Ascending aorta (tissue), 2 donors: ENCODE data around the gene UTP25. TPM values are rescaled to one million over a fixed set of nuclear protein-coding genes. Genes with fewer than 3 reads are reported as not detected.
"Not testable (repeated sequence)": the region's sequence is repeated elsewhere in the genome, so short reads cannot be mapped to it uniquely, and the experiment has no call there.

Experiments used
- DNase-seq, 2 donors: peaks; one replicate each; pipeline ENCODE4 v3.0.0-alpha.2; 2019; ENCODE audit warnings: low spot score in 2 of 2
- H3K27ac ChIP-seq, 2 donors: fragments of 200-600 bp; sonication (generic); one replicate each; pipeline ENCODE4 v1.5.1; 2016 to 2017; ENCODE audit warnings: mild to moderate bottlenecking in 1 of 2
- H3K27me3 ChIP-seq: fragments of 200-600 bp; sonication (generic); one replicate; pipeline ENCODE4 v1.5.1; 2017
- H3K36me3 ChIP-seq, 2 donors: fragments of 200-600 bp; sonication (generic); one replicate each; pipeline ENCODE4 v1.5.1; 2016
- H3K4me1 ChIP-seq, 2 donors: fragments of 200-600 bp; sonication (generic); one replicate each; pipeline ENCODE4 v1.5.1; 2016 to 2017; ENCODE audit warnings: mild to moderate bottlenecking in 1 of 2
- H3K4me3 ChIP-seq, 2 donors: fragments of 200-600 bp; sonication (generic); one replicate each; pipeline ENCODE4 v1.5.1; 2016 to 2017; ENCODE audit warnings: mild to moderate bottlenecking in 1 of 2
- H3K9me3 ChIP-seq, 2 donors: fragments of 200-600 bp; sonication (generic); one replicate each; pipeline ENCODE4 v1.5.1; 2016
- CTCF ChIP-seq, 3 experiments: fragments of 200-600 bp in 2 of 3; fragments of 450-650 bp in 1 of 3; sonication (generic) in 2 of 3; IDR thresholded peaks; one replicate each; pipeline ENCODE4 v1.5.1; 2016 to 2019; ENCODE audit warnings: antibody characterized with exemption in 3 of 3, mild to moderate bottlenecking in 1 of 3, moderate library complexity in 1 of 3
- intact Hi-C: fragments of 100-400 bp; cut with DNase I; formaldehyde crosslinking; loops from one replicate; pipeline ENCODE4 v1.15.1; 2023
- total RNA-seq: library from RNA; depleted of rRNA; stranded (reverse); fragments of >200 nt; gene quantifications from one replicate; pipeline ENCODE4 v1.1.0, GENCODE V29; 2016

Gene UTP25
- total RNA-seq, 1 donor from 2014 or later: 3.6 TPM

- H3K9me3 ChIP-seq: no peaks in the 10 kb centered on the region
- no peak overlapping the region for H3K27ac ChIP-seq
- H3K36me3 ChIP-seq: no peaks in the 10 kb centered on the region
- no peaks in the 10 kb centered on the region for H3K27me3 ChIP-seq
- no peak for DNase-seq
- intact Hi-C loops: no loop called here
- no peak for TF ChIP-seq CTCF (IDR thresholded peaks at IDR 0.05)
- no peak overlapping the region for H3K4me3 ChIP-seq
- no peaks in the 10 kb centered on the region for H3K4me1 ChIP-seq
Measured at GRCh38 chr1:209896346-209896745, 68.6 kb downstream of the UTP25 start.

- DNase-seq, H3K36me3 ChIP-seq, H3K9me3 ChIP-seq, H3K27me3 ChIP-seq, H3K4me3 ChIP-seq, intact Hi-C loops, H3K4me1 ChIP-seq, H3K27ac ChIP-seq: not testable (repeated sequence)
Measured at GRCh38 chr1:209898271-209898670, 70.5 kb downstream of the UTP25 start.

GRCh38 chr1:209898851-209899250 is 71.1 kb downstream of the UTP25 start:
- intact Hi-C loops, DNase-seq, H3K27me3 ChIP-seq, H3K4me3 ChIP-seq, H3K4me1 ChIP-seq, H3K36me3 ChIP-seq, H3K9me3 ChIP-seq, H3K27ac ChIP-seq: not testable (repeated sequence)

- intact Hi-C loops: no loop called here
- Histone ChIP-seq H3K4me3 (no peak overlapping the region), H3K9me3 (no peaks in the 10 kb centered on the region), H3K36me3 (no peaks in the 10 kb centered on the region), H3K27me3 (no peaks in the 10 kb centered on the region), H3K27ac (no peak overlapping the region), H3K4me1 (no peaks in the 10 kb centered on the region)
- DNase-seq: no peak
- no peak for TF ChIP-seq CTCF (IDR thresholded peaks at IDR 0.05)
Measured at GRCh38 chr1:209899948-209900347, 72.2 kb downstream of the UTP25 start.

- no peak for DNase-seq
- H3K4me3 ChIP-seq: no peak overlapping the region
- H3K9me3 ChIP-seq: no peaks in the 10 kb centered on the region
- TF ChIP-seq CTCF (IDR thresholded peaks at IDR 0.05): no peak
- H3K27ac ChIP-seq: no peak overlapping the region
- H3K4me1 ChIP-seq: no peaks in the 10 kb centered on the region
- H3K27me3 ChIP-seq: no peaks in the 10 kb centered on the region
- no peaks in the 10 kb centered on the region for H3K36me3 ChIP-seq
- intact Hi-C loops: no loop called here
Measured at GRCh38 chr1:209900734-209901133, 73.0 kb downstream of the UTP25 start.

- Histone ChIP-seq H3K9me3 (no peaks in the 10 kb centered on the region), H3K4me1 (no peaks in the 10 kb centered on the region), H3K27me3 (no peaks in the 10 kb centered on the region), H3K27ac (no peak overlapping the region), H3K36me3 (no peaks in the 10 kb centered on the region), H3K4me3 (no peak overlapping the region)
- TF ChIP-seq CTCF (IDR thresholded peaks at IDR 0.05): no peak
- intact Hi-C loops: no loop called here
- DNase-seq: no peak
Measured at GRCh38 chr1:209901211-209901610, 73.4 kb downstream of the UTP25 start.

GRCh38 chr1:209904774-209905173 is 77.0 kb downstream of the UTP25 start:
- H3K4me3 ChIP-seq, DNase-seq, H3K4me1 ChIP-seq, H3K9me3 ChIP-seq, intact Hi-C loops, H3K27ac ChIP-seq, H3K36me3 ChIP-seq, H3K27me3 ChIP-seq: not testable (repeated sequence)

Other genes starting within 250 kb of the UTP25 start
- not detected for gene CAMK1G, start 244.3 kb upstream of the UTP25 start, total RNA-seq
- 0.75 TPM for gene LAMB3, start 175.5 kb upstream of the UTP25 start, total RNA-seq
- gene G0S2, start 152.6 kb upstream of the UTP25 start, total RNA-seq: 15.1 TPM
- gene HSD11B1, start 123.1 kb upstream of the UTP25 start, total RNA-seq: 0.32 TPM
- not detected for gene TRAF3IP3, start 71.9 kb upstream of the UTP25 start, total RNA-seq
- 0.11 TPM for gene C1orf74, start 43.4 kb upstream of the UTP25 start, total RNA-seq
- gene IRF6, start 21.8 kb upstream of the UTP25 start, total RNA-seq: 7.6 TPM
- gene SYT14, start 110.2 kb downstream of the UTP25 start, total RNA-seq: not detected